HEK293T (cell line): Measurements from ENCODE around the gene OXCT1.
"Not testable (repeated sequence)": the region's sequence is repeated elsewhere in the genome, so short reads cannot be mapped to it uniquely, and the experiment has no call there.

Source experiments
- CTCF ChIA-PET: fragments of 350-600 bp; formaldehyde crosslinking; extraction: SDS; loops from one replicate; lab custom pipeline; 2021; ENCODE audit warnings: antibody characterized with exemption, inconsistent platforms; lab: Yijun Ruan, JAX
- POLR2A ChIA-PET: fragments of 350-600 bp; formaldehyde crosslinking; extraction: SDS; loops from one replicate; lab custom pipeline; 2020; ENCODE audit warnings: antibody characterized with exemption, inconsistent platforms; lab: Yijun Ruan, JAX
- DNase-seq: peaks from one replicate; pipeline ENCODE4 v3.0.0; 2012; ENCODE audit warnings: mixed read lengths; ENCODE audit errors: extremely low spot score
- ARNT ChIP-seq: fragments of 450-650 bp; IDR thresholded peaks from 2 replicates; pipeline ENCODE4 v1.6.1; 2017; ENCODE audit warnings: mild to moderate bottlenecking
- BHLHE40 ChIP-seq: fragments of 450-650 bp; IDR thresholded peaks from 2 replicates; pipeline ENCODE4 v1.6.1; 2016; ENCODE audit warnings: mild to moderate bottlenecking, moderate library complexity, borderline replicate concordance
- CTBP1 ChIP-seq: fragments of 450-650 bp; IDR thresholded peaks from 2 replicates; pipeline ENCODE4 v1.6.1; 2016; ENCODE audit warnings: borderline replicate concordance
- ELF4 ChIP-seq: fragments of 450-650 bp; IDR thresholded peaks from 2 replicates; pipeline ENCODE4 v1.6.1; 2017; ENCODE audit warnings: antibody characterized with exemption
- FOXA1 ChIP-seq: fragments of 450-650 bp; IDR thresholded peaks from 2 replicates; pipeline ENCODE4 v1.6.1; 2016; ENCODE audit warnings: mild to moderate bottlenecking
- FOXK2 ChIP-seq: fragments of 450-650 bp; IDR thresholded peaks from 2 replicates; pipeline ENCODE4 v1.6.1; 2016; ENCODE audit warnings: mild to moderate bottlenecking
- FOXM1 ChIP-seq: fragments of 450-650 bp; IDR thresholded peaks from 2 replicates; pipeline ENCODE4 v1.6.1; 2017; ENCODE audit warnings: mild to moderate bottlenecking, borderline replicate concordance
- HDGF ChIP-seq: fragments of 450-650 bp; IDR thresholded peaks from 2 replicates; pipeline ENCODE4 v1.6.1; 2017; ENCODE audit warnings: antibody characterized with exemption, borderline replicate concordance
- L3MBTL2 ChIP-seq: fragments of 450-650 bp; conservative IDR thresholded peaks from 2 replicates; pipeline ENCODE4 v1.6.1; 2016; ENCODE audit warnings: mild to moderate bottlenecking
- LEF1 ChIP-seq: fragments of 450-650 bp; IDR thresholded peaks from 2 replicates; pipeline ENCODE4 v1.6.1; 2017; ENCODE audit warnings: mild to moderate bottlenecking, borderline replicate concordance
- NFRKB ChIP-seq: fragments of 450-650 bp; IDR thresholded peaks from 2 replicates; pipeline ENCODE4 v1.6.1; 2016; ENCODE audit warnings: mild to moderate bottlenecking, moderate library complexity
- SP1 ChIP-seq: fragments of 450-650 bp; IDR thresholded peaks from 2 replicates; pipeline ENCODE4 v1.6.1; 2017
- SUZ12 ChIP-seq: fragments of 450-650 bp; IDR thresholded peaks from 2 replicates; pipeline ENCODE4 v1.6.1; 2016; ENCODE audit warnings: mild to moderate bottlenecking
- TARDBP ChIP-seq: fragments of 450-650 bp; IDR thresholded peaks from 2 replicates; pipeline ENCODE4 v1.6.1; 2016
- ZNF384 ChIP-seq: fragments of 450-650 bp; IDR thresholded peaks from 2 replicates; pipeline ENCODE4 v1.6.1; 2016
- TF ChIP-seq, protein P1 (sequence below): fragments of 450-650 bp; IDR thresholded peaks from 2 replicates; pipeline ENCODE4 v1.6.1; 2016

OXCT1 gene

DNA sequence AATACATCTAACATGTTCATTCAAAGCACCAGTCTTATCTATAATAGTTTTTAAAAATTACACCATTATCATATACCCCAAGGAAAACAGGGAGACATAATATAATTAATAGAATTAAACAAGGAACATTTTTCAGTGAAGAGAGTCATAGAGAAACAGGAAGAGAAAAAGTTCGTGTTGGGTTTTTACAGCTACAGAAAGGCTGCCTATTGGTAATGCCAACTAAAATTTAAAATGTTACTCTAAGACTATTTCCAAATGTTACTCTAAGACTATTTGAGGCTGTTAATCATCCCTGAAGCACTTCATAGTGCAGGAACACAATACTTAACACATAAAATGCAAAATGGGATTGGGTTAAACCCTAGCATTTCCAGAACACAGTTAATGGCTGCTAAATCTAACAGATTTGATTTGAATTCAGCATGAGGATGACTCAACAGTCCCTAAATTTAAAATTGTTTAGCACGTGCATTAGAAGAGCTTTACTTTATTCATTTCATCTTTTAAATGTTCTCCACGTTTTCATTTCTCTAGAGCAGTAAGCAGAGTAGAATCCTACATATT is 54.5 kb downstream of the OXCT1 start:
- TF ChIP-seq FOXA1 (no peak), SUZ12 (no peak), L3MBTL2 (no peak), ARNT (no peak), ZNF384 (no peak), ELF4 (no peak), HDGF (no peak), BHLHE40 (no peak), SP1 (no peak), NFRKB (no peak), FOXK2 (no peak), LEF1 (no peak), CTBP1 (no peak), FOXM1 (no peak), TARDBP (no peak)
- TF ChIP-seq, protein P1, sequence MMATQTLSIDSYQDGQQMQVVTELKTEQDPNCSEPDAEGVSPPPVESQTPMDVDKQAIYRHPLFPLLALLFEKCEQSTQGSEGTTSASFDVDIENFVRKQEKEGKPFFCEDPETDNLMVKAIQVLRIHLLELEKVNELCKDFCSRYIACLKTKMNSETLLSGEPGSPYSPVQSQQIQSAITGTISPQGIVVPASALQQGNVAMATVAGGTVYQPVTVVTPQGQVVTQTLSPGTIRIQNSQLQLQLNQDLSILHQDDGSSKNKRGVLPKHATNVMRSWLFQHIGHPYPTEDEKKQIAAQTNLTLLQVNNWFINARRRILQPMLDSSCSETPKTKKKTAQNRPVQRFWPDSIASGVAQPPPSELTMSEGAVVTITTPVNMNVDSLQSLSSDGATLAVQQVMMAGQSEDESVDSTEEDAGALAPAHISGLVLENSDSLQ = no peak
- CTCF ChIA-PET = no interaction called here
- DNase-seq = no peak
- POLR2A ChIA-PET = no interaction called here

DNA sequence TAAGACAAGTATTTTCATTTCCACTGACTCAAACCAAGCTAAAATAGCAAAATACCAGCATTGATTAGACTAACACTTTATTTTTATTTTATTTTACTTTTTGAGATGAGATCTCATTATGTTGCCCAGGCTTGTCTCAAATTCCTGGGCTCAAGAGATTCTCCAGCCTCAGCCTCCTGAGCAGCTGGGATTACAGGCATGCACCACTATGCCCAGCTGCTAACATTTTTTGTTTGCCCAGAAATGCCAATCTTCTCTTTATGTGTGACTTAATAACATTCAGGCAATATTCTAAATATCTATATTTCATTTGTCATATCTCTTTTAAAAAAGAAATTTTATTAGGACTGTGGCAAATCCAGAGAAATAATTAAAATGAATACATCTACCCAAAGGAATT is 55.0 kb downstream of the OXCT1 start:
- DNase-seq = no peak
- POLR2A ChIA-PET = no interaction called here
- CTCF ChIA-PET = no interaction called here
- TF ChIP-seq SP1 = no peak
- TF ChIP-seq HDGF = no peak

GRCh38 chr5:41814306-41814705 is 55.9 kb downstream of the OXCT1 start:
- POLR2A ChIA-PET, DNase-seq, CTCF ChIA-PET: not testable (repeated sequence)

GRCh38 chr5:41812156-41812555 is 58.1 kb downstream of the OXCT1 start:
- POLR2A ChIA-PET = no interaction called here
- CTCF ChIA-PET = interaction anchor here (0.7 kb wide), 1 partner anchor 26 kb away, joined by 3 read pairs; no protein-coding TSS in a partner anchor
- DNase-seq = no peak
- no peak for TF ChIP-seq ZNF384
- no peak for TF ChIP-seq FOXM1
- no peak for TF ChIP-seq L3MBTL2
- no peak for TF ChIP-seq BHLHE40
- no peak for TF ChIP-seq HDGF
- TF ChIP-seq NFRKB = no peak
- no peak for TF ChIP-seq CTBP1
- TF ChIP-seq TARDBP = no peak
- no peak for TF ChIP-seq FOXK2
- no peak for TF ChIP-seq SUZ12
- TF ChIP-seq ELF4 = no peak
- no peak for TF ChIP-seq FOXA1
- TF ChIP-seq ARNT = no peak
- no peak for TF ChIP-seq LEF1
- TF ChIP-seq SP1 = no peak
- TF ChIP-seq, protein P1 = no peak

GRCh38 chr5:41809128-41809527 is 61.1 kb downstream of the OXCT1 start:
- CTCF ChIA-PET = no interaction called here
- no peak for DNase-seq
- POLR2A ChIA-PET = no interaction called here
- no peak for TF ChIP-seq FOXM1
- no peak for TF ChIP-seq FOXK2
- no peak for TF ChIP-seq SP1
- TF ChIP-seq, protein P1 = no peak
- TF ChIP-seq HDGF = no peak
- TF ChIP-seq CTBP1 = no peak
- no peak for TF ChIP-seq LEF1
- TF ChIP-seq L3MBTL2 = no peak
- no peak for TF ChIP-seq ZNF384
- TF ChIP-seq FOXA1 = no peak
- no peak for TF ChIP-seq SUZ12

- no peak for DNase-seq
- POLR2A ChIA-PET = no interaction called here
- TF ChIP-seq FOXA1 = no peak
- no peak for TF ChIP-seq BHLHE40
- no peak for TF ChIP-seq ZNF384
- TF ChIP-seq LEF1 = no peak
- TF ChIP-seq FOXM1 = no peak
- CTCF ChIA-PET = no interaction called here
These were observed 61.9 kb downstream of the OXCT1 start for GRCh38 chr5:41808294-41808693.

DNA sequence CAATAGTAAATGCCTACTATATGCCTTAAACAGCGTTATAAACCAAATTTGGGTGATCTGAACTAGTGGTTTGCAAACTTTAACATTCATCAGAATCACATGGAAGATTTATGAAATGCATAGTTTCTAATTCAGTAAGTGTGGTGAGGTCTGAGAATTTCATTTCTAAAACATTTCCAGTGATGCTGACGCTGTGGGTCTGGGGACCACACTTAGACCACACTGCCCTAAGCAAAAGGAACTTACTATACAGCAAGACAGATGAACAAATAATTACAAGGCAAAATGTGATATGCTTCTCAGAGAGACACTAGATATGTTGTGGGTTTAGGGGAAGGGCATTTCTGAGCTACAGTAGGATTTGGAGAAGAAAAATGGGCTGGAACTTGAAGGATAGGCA is 72.6 kb downstream of the OXCT1 start:
- POLR2A ChIA-PET = no interaction called here
- no peak for DNase-seq
- CTCF ChIA-PET = no interaction called here
- TF ChIP-seq FOXK2 (no peak), LEF1 (no peak), CTBP1 (no peak), FOXM1 (no peak)
